A549 (cell line): ENCODE data around the gene ST8SIA5. TPM values are rescaled to one million over a fixed set of nuclear protein-coding genes. Genes with fewer than 3 reads are reported as not detected.

Experiments
- ATAC-seq, 2 experiments: fragments of 200-7000 bp in 1 of 2; fragments of >200 bp in 1 of 2; cut with Nextera tagmentation in 1 of 2; cut with Tn5 transposase in 1 of 2; 3 replicates each; pipeline versions ENCODE4 v1.8.0 to v1.9.1; 2018 to 2020; ENCODE audit warnings: mild to moderate bottlenecking in 1 of 2, moderate library complexity in 1 of 2
- CTCF ChIA-PET: fragments of 300-600 bp; sonication (Branson Sonifier 250); formaldehyde crosslinking; extraction: SDS; loops from one replicate; lab custom pipeline; 2021; ENCODE audit warnings: antibody characterized with exemption, inconsistent platforms; lab: Yijun Ruan, JAX
- POLR2A ChIA-PET: fragments of 350-600 bp; formaldehyde crosslinking; extraction: SDS; loops from one replicate; lab custom pipeline; 2021; ENCODE audit warnings: antibody characterized with exemption, inconsistent platforms; lab: Yijun Ruan, JAX
- DNase-seq, 2 experiments: peaks; one replicate each; pipeline versions ENCODE4 v3.0.0 to v3.0.0-alpha.2; 2011 to 2016; ENCODE audit warnings: low read depth in 1 of 2, low spot score in 1 of 2
- FAIRE-seq: peaks from 2 replicates; lab custom pipeline; 2011; peaks lifted over from hg19 to GRCh38; lab: Jason Lieb, UNC
- H3K27ac ChIP-seq, 2 experiments: fragments of >200 bp; sonication (Bioruptor Twin); formaldehyde crosslinking; 3 replicates each; pipeline ENCODE4 v1.5.1; 2016 to 2017
- H3K4me1 ChIP-seq: fragments of >200 bp; sonication (Bioruptor Twin); formaldehyde crosslinking; 3 replicates; pipeline ENCODE4 v1.6.1; 2016
- H3K4me2 ChIP-seq: fragments of >200 bp; sonication (Bioruptor Twin); formaldehyde crosslinking; 3 replicates; pipeline ENCODE4 v1.6.1; 2016
- H3K4me3 ChIP-seq: fragments of >200 bp; sonication (Bioruptor Twin); formaldehyde crosslinking; 3 replicates; pipeline ENCODE4 v1.5.1; 2016
- H3K9me3 ChIP-seq: fragments of >200 bp; sonication (Bioruptor Twin); formaldehyde crosslinking; 3 replicates; pipeline ENCODE4 v1.6.1; 2016
- EHMT2 ChIP-seq: fragments of 200-600 bp; sonication (generic); IDR thresholded peaks from 2 replicates; pipeline ENCODE4 v1.6.1; 2016; ENCODE audit warnings: antibody characterized with exemption, low read depth, mild to moderate bottlenecking, moderate library complexity
- EP300 ChIP-seq, 2 experiments: fragments of >200 bp; sonication (Bioruptor Twin); formaldehyde crosslinking; IDR thresholded peaks; 2 replicates in 1 of 2; 3 replicates in 1 of 2; pipeline ENCODE4 v1.6.1; 2016 to 2017
- ESRRA ChIP-seq: fragments of 150-350 bp; IDR thresholded peaks from 2 replicates; pipeline ENCODE4 v1.6.1; 2014; ENCODE audit warnings: mild to moderate bottlenecking, low read length, borderline replicate concordance
- FOXS1 ChIP-seq: fragments of 250-450 bp; sonication (Bioruptor Pico); IDR thresholded peaks from 2 replicates; pipeline ENCODE4 v1.5.0; 2020; ENCODE audit warnings: mild to moderate bottlenecking, moderate library complexity
- GATA3 ChIP-seq: IDR thresholded peaks from 2 replicates; pipeline ENCODE4 v1.6.1; 2012; ENCODE audit warnings: borderline replicate concordance
- HES2 ChIP-seq: fragments of >200 bp; sonication (Bioruptor Twin); formaldehyde crosslinking; IDR thresholded peaks from 2 replicates; pipeline ENCODE4 v1.6.1; 2016
- HEYL ChIP-seq: fragments of 250-450 bp; sonication (Bioruptor Pico); IDR thresholded peaks from 2 replicates; pipeline ENCODE4 v1.8.0; 2021; ENCODE audit warnings: mild to moderate bottlenecking, moderate library complexity
- HOXA7 ChIP-seq: fragments of 250-450 bp; sonication (Bioruptor Pico); IDR thresholded peaks from 2 replicates; pipeline ENCODE4 v1.5.0; 2020; ENCODE audit warnings: mild to moderate bottlenecking, moderate library complexity
- JUN ChIP-seq, 2 experiments: fragments of >200 bp; sonication (Bioruptor Twin); formaldehyde crosslinking; IDR thresholded peaks; 2 replicates in 1 of 2; 3 replicates in 1 of 2; pipeline ENCODE4 v1.6.1; 2016 to 2017
- MAZ ChIP-seq: fragments of 150-350 bp; IDR thresholded peaks from 2 replicates; pipeline ENCODE4 v1.6.1; 2014; ENCODE audit warnings: antibody characterized with exemption, low read depth, low read length, borderline replicate concordance
- NFE2L2 ChIP-seq: fragments of 150-350 bp; conservative IDR thresholded peaks from 2 replicates; pipeline ENCODE4 v1.6.1; 2014; ENCODE audit warnings: low read length
- PHF8 ChIP-seq: fragments of 200-600 bp; sonication (generic); IDR thresholded peaks from 2 replicates; pipeline ENCODE4 v1.6.1; 2016; ENCODE audit warnings: low read depth, mild to moderate bottlenecking, antibody characterized with exemption, moderate library complexity, borderline replicate concordance
- POLR2AphosphoS2 ChIP-seq: conservative IDR thresholded peaks from 2 replicates; pipeline ENCODE4 v1.6.1; 2012; ENCODE audit warnings: low read length, improper control_type of control experiment, inconsistent platforms
- RARB ChIP-seq: fragments of 250-450 bp; sonication (Bioruptor Pico); IDR thresholded peaks from 2 replicates; pipeline ENCODE4 v1.8.0; 2021; ENCODE audit warnings: mild to moderate bottlenecking, moderate library complexity
- REST ChIP-seq: fragments of 200-600 bp; sonication (generic); IDR thresholded peaks from 2 replicates; pipeline ENCODE4 v1.6.1; 2016; ENCODE audit warnings: antibody characterized with exemption, mild to moderate bottlenecking, moderate library complexity
- SMC3 ChIP-seq: fragments of >200 bp; sonication (Bioruptor Twin); formaldehyde crosslinking; IDR thresholded peaks from 3 replicates; pipeline ENCODE4 v1.6.1; 2018; ENCODE audit warnings: inconsistent platforms
- TP53 ChIP-seq: fragments of 250-450 bp; sonication (Bioruptor Pico); IDR thresholded peaks from 2 replicates; pipeline ENCODE4 v1.5.0; 2021; ENCODE audit warnings: mild to moderate bottlenecking, moderate library complexity
- ZNF302 ChIP-seq: fragments of 250-450 bp; sonication (Bioruptor Pico); IDR thresholded peaks from 2 replicates; pipeline ENCODE4 v1.9.0; 2021; ENCODE audit warnings: inconsistent platforms, mild to moderate bottlenecking, moderate library complexity
- WGBS: methylation state at CpG from one replicate; pipeline ENCODE4 v1.1.6; 2017; ENCODE audit errors: missing lambda C conversion rate; 5-methylcytosine and 5-hydroxymethylcytosine counted together
- polyA plus RNA-seq, 4 experiments: library from polyadenylated mRNA; depleted of rRNA in 3 of 4; stranded (reverse); fragments of >200 nt; fragmentation: RNase III in 1 of 4; extraction: RNeasy Plus Mini Kit Qiagen cat#74134 plus additional on column Dnase treatment in 1 of 4; gene quantifications; 2 replicates in 3 of 4; 3 replicates in 1 of 4; pipeline ENCODE4 v1.2.3, GENCODE V29; 2011 to 2017
- TF ChIP-seq, protein P1 (sequence below): IDR thresholded peaks from 2 replicates; pipeline ENCODE4 v1.6.1; 2012
- TF ChIP-seq, protein P2 (sequence below): fragments of 450-650 bp; IDR thresholded peaks from 2 replicates; pipeline ENCODE4 v1.6.1; 2014; ENCODE audit warnings: antibody characterized with exemption
- TF ChIP-seq, protein P3 (sequence below): IDR thresholded peaks from 2 replicates; pipeline ENCODE4 v1.6.1; 2012; ENCODE audit warnings: low read depth, borderline replicate concordance

ST8SIA5 gene
- polyA plus RNA-seq, 2 of the 4 experiments (the other 2 are of a cell fraction), result not detected

GRCh38 chr18:46705521-46705920 lies 51.3 kb downstream of the ST8SIA5 start (continued):
- TF ChIP-seq RARB (CRISPR knock-in tag), result no peak

DNA sequence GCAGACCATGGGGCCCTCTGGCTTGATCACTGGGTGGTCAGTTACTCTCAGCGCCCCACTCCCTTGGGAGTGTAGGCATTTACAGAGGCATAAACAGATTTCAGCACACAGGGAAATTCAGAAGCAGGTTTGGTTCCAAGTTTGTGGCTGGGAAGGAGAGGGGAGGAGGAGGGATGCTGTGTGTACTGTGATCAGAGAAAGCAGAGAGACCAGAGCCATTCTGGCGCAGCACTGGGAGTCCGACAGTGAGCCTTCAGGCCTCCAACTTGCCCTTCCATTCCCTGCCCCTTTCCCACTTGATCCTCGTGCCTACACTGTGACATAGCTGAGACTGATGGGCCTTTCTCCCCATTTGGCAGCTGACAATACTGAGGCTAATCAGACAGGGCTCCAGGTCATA lies 52.0 kb downstream of the ST8SIA5 start:
- POLR2A ChIA-PET, result no interaction called here
- Histone ChIP-seq H3K4me2 (no peak overlapping the region), H3K4me3 (no peak overlapping the region), H3K9me3 (no peaks in the 10 kb centered on the region), H3K4me1 (no peaks in the 10 kb centered on the region)
- CTCF ChIA-PET, result no interaction called here
- DNase-seq (no peak), FAIRE-seq (no peak)
- WGBS, result 56% methylated on average over 4 of the region's 4 CpGs
- TF ChIP-seq GATA3, result no peak
- TF ChIP-seq FOXS1 (CRISPR knock-in tag), result no peak
- TF ChIP-seq EHMT2, result no peak
- TF ChIP-seq HES2, result no peak
- TF ChIP-seq ZNF302, result no peak
- TF ChIP-seq RARB (CRISPR knock-in tag), result no peak
- no peak for TF ChIP-seq MAZ
- TF ChIP-seq REST, result no peak
- TF ChIP-seq TP53 (CRISPR knock-in tag), result no peak
- TF ChIP-seq NFE2L2, result no peak
- no peak for TF ChIP-seq ESRRA
- no peak for TF ChIP-seq PHF8
- TF ChIP-seq, all 56 proteins: peak for 0
- no peak for ATAC-seq
- H3K27ac ChIP-seq, result no peak overlapping the region

GRCh38 chr18:46704189-46704588 lies 52.7 kb downstream of the ST8SIA5 start:
- H3K4me2 ChIP-seq, result no peak overlapping the region
- POLR2A ChIA-PET, result no interaction called here
- H3K9me3 ChIP-seq, result no peaks in the 10 kb centered on the region
- DNase-seq, result no peak
- FAIRE-seq, result no peak
- ATAC-seq, result no peak
- WGBS, result 60% methylated on average over 5 of the region's 7 CpGs
- no peaks in the 10 kb centered on the region for H3K4me1 ChIP-seq
- H3K27ac ChIP-seq, result no peak overlapping the region
- no peak for TF ChIP-seq PHF8
- no peak for TF ChIP-seq HEYL (CRISPR knock-in tag)
- TF ChIP-seq EP300 (IDR thresholded peaks at IDR 0.05), result no peak
- TF ChIP-seq, protein P1, sequence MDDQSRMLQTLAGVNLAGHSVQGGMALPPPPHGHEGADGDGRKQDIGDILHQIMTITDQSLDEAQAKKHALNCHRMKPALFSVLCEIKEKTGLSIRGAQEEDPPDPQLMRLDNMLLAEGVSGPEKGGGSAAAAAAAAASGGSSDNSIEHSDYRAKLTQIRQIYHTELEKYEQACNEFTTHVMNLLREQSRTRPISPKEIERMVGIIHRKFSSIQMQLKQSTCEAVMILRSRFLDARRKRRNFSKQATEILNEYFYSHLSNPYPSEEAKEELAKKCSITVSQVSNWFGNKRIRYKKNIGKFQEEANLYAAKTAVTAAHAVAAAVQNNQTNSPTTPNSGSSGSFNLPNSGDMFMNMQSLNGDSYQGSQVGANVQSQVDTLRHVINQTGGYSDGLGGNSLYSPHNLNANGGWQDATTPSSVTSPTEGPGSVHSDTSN, result no peak
- TF ChIP-seq, protein P2, sequence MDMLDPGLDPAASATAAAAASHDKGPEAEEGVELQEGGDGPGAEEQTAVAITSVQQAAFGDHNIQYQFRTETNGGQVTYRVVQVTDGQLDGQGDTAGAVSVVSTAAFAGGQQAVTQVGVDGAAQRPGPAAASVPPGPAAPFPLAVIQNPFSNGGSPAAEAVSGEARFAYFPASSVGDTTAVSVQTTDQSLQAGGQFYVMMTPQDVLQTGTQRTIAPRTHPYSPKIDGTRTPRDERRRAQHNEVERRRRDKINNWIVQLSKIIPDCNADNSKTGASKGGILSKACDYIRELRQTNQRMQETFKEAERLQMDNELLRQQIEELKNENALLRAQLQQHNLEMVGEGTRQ, result no peak
- TF ChIP-seq JUN (IDR thresholded peaks at IDR 0.05), result no peak
- TF ChIP-seq SMC3, result no peak
- no peak for TF ChIP-seq HOXA7 (CRISPR knock-in tag)
- TF ChIP-seq, protein P3, sequence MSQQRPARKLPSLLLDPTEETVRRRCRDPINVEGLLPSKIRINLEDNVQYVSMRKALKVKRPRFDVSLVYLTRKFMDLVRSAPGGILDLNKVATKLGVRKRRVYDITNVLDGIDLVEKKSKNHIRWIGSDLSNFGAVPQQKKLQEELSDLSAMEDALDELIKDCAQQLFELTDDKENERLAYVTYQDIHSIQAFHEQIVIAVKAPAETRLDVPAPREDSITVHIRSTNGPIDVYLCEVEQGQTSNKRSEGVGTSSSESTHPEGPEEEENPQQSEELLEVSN, result no peak
- TF ChIP-seq POLR2AphosphoS2, result no peak
- TF ChIP-seq MAZ, result no peak
- no peak overlapping the region for H3K4me3 ChIP-seq
- CTCF ChIA-PET, result no interaction called here
